GM19467 (cell line): Measurements from ENCODE around the gene GOLGA7B.

Experiments used
- ATAC-seq: cut with Tn5 transposase; IDR thresholded peaks from one replicate; pipeline ENCODE4 v1.9.1; 2021; ENCODE audit warnings: mild to moderate bottlenecking, moderate library complexity; ENCODE audit not compliant: unreplicated experiment

Gene GOLGA7B

DNA sequence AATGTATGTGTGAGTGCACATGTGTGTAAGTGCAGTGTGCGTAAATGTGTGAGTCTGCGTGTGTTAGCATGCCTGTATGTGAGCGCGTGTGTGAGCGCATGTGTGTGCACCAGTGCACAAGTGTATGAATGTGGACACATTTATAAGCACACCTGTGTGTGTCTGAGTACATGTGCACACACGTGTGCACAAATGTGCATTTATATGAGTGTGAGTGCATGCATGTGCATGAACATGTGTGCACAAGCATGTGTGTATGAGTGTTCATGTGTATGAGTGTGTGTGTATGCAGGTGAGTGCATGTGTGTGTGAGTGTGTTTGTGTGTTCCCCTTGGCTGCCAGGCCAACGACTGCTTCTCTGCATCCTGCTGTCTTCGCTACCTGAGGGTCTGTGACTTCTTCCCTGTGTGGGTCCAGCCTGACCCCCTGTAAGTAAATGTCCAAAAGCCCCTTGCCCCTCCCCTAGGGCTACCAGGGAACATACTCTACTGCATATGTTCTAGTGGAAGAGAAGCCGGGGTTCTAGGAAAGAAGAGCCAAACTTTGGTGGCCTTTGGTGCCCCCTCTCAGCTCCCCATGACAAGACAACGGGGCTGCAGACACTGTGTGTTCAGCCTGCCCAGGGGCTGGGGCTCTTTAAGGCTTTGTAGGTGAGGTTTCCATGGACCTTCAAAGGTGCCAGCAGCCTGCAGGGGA lies 17.0 kb downstream of the GOLGA7B start:
- ATAC-seq: no peak

- ATAC-seq: no peak
Observed at GRCh38 chr10:97867220-97867800, 17.7 kb downstream of the GOLGA7B start.

DNA sequence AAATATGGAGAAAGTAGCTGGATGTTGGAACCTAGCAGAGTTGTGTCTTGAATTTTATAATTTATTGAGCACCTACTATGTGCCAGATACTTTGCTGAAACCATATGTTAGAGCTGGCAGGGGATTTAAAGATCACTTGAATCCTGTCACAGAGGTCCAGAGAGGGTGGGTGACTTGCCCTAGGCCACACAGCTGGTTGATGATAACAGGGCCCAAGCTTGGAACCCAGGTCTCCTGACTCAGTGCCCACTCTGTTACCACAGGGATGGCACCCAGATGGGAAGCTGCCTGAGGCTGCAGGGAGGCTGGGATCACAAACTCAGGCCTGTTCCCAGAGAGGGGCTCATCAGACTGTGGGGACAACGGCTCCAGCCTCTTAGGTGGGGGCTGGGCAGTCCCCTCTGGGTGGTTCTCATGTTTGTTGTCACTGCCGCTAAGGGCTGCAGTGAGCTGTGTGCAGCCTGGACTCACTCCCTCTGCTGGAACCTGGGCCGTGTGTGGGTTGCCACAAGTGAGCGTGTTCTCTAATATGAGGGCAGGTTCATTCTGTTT lies 18.6 kb downstream of the GOLGA7B start:
- no peak for ATAC-seq

DNA sequence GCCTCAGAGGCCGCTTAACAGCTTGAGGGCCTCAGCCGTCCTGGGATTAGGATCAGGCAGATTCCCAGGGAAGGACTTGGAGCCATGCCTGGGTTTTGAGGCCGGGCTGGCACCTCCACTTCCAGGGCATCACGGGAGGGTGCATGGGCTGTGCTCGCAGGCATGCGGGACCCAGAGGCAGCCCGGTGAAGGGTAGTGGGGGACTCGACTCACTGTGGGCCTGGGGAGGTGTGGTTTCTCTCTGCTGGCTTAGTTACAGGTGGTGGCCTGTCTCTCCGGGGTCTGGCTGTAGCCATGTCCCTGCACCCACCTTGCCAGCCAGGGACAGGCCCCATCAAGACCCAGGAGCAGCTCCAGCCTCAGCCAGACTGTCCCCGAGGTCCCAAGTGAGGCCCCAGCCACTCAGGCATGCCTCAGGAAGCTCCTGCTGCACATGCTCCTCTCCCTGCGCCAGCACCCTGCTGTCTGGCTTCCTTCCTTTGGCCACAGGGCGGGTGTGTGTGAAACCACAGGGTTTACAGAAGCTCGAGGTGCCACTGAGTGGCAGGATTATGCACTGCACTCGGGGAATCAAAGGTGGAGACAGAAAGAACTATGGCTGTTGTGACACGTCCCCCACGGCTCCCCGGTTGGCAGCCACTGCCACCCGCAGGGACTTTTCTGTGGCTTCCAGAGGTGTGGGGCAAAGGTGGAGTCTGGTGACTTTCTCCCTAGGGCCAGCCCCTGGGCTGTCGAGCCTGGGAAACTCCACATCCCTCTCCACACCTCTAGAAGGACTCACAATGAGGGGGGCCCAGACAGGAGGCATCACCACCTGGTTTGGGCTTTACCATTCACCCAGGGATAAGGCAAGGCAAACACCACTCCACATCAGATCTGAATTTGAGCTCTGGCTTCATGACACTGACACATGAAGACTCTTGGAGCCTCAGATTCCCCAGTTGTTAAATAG lies 19.7 kb downstream of the GOLGA7B start:
- ATAC-seq: peak; percentile 93

GRCh38 chr10:97870990-97871389 lies 21.3 kb downstream of the GOLGA7B start:
- no peak for ATAC-seq

DNA sequence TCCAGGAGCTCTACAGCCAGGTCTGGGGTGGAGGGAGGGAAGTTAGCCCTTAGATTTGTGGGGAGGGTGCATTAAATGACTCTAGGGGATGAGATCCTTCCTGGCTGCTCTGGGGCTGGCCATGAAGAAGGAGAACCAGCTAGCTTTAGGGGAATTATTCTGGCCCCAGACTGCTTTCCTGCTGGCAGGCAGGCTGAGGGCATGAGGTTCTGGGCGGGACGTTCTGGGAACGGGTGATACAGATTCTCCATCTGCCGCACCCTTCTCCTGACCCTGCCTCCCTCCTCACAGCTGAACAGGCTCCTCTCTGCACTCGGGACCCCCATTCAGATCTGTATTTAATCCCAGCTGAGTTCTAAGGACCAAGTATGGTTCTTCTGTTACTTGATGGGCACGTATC lies 23.9 kb downstream of the GOLGA7B start:
- ATAC-seq: no peak

DNA sequence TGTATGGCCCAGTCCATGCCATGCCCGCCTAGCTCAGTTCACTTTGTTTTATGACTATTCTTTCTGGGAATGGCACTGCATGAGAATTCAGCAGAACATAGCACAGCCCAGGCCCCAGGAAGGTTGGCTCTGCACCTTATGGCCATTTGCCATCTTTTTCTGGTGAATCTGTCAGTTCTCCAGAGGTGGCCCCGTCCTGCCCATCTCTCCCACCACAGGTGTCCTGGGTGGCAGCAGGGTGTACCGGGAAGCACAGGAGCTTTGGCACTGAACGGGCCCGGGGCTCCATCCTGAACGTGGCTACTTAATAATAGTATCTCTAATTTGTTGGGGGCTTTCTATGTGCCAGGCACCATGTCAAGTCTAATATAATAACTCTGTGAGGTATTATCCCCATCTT lies 24.7 kb downstream of the GOLGA7B start:
- ATAC-seq: no peak

DNA sequence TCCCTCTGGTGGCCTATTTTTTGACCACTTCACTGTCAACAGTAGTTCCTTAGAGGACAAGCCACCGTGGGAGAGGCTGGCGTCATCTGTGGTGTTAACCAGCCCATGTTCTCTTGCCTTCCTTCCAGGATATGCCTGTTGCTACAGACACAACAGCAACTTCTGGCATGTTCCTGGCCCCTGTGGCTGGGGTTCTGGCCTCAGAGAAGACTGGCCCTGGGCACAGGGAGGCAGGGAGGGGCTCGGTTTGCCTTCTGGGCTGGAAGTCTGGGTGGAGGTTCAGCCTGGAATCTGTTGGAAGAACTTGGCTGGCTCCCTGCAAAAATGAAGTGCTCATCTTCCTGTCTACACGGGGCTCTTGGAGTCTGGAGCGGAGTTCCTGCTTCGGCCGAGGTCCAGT lies 25.7 kb downstream of the GOLGA7B start:
- no peak for ATAC-seq

GRCh38 chr10:97876402-97876801 lies 26.8 kb downstream of the GOLGA7B start:
- ATAC-seq: no peak

DNA sequence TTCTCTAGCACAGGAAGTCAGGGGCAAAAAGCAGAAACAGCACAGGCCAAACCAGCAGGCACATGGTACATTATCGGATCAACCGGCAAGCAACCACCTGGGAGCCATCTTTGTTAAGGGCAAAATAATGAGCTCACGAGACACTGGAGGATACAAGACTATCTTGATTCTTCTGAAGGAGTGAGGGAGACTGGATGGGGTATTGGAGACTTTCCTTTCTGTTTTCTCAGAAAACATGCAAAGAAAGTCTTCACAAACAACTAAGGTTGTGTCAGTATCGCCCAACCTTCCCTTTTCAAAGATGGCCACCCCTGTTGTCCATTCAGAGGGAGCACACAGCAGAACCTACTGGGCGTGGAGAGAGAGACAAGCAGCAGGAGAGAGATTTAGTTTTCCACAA lies 29.6 kb downstream of the GOLGA7B start:
- ATAC-seq: no peak

- ATAC-seq: no peak
Observed at GRCh38 chr10:97880109-97880508, 30.5 kb downstream of the GOLGA7B start.

GRCh38 chr10:97882142-97883091 lies 32.8 kb downstream of the GOLGA7B start:
- ATAC-seq: no peak

- ATAC-seq: no peak
Observed at GRCh38 chr10:97883092-97883485, 33.4 kb downstream of the GOLGA7B start.

GRCh38 chr10:97886286-97886685 lies 36.6 kb downstream of the GOLGA7B start:
- ATAC-seq: no peak

DNA sequence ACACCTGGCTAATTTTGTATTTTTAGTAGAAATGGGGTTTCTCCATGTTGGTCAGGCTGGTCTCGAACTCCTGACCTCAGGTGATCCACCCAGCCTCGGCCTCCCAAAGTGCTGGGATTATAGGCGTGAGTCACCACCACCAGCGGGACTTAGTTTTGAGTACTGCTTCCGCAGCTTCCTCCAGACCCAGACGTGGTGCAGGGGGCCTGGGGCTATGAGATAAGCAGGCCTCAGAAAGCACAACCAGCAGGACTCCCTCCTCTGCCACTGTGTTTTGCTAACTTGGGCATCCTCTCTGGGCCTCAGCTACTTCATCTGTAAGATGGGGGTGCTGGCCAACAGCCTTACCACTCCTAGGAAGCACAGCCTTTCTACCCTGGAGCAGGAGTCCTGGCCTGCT lies 37.8 kb downstream of the GOLGA7B start:
- ATAC-seq: no peak

GRCh38 chr10:97888134-97888533 lies 38.5 kb downstream of the GOLGA7B start:
- no peak for ATAC-seq

- no peak for ATAC-seq
Observed at GRCh38 chr10:97888641-97889262, 39.1 kb downstream of the GOLGA7B start.

DNA sequence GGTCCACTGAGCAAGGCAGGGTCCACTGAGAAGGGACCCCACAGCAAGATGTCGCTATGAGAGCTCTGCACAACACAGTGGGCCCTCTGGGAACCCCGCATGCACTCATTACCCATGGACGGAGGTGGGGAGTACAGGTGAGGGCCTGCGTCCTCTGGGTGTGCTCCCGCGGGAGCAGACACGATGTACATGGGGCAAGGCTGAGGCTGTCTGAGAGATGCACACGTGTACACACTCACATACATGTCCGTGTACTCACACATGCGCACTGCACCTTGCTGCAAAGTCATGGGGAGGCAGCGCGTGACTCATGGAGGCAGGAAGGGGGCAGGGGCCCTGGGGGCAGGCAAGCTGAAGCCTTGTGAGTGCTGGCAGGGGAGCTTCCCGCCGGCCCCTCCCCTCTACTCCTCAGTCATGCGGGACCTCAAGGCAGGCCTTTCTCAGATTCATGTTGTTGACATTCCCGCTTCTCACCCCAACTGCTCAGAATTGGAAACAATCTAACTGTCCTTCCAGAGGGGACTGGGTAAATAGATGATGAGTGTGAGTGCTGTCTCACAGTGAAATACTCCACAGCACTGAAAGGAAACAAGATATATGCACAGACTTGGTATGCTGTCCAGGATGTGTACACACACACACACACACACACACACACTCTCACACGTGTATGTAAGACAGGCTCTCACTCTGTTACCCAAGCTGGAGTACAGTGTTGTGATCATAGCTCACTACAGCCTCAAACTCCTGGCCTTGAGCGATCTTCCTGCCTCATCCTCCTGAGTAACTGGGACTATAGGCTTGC lies 40.0 kb downstream of the GOLGA7B start:
- no peak for ATAC-seq

DNA sequence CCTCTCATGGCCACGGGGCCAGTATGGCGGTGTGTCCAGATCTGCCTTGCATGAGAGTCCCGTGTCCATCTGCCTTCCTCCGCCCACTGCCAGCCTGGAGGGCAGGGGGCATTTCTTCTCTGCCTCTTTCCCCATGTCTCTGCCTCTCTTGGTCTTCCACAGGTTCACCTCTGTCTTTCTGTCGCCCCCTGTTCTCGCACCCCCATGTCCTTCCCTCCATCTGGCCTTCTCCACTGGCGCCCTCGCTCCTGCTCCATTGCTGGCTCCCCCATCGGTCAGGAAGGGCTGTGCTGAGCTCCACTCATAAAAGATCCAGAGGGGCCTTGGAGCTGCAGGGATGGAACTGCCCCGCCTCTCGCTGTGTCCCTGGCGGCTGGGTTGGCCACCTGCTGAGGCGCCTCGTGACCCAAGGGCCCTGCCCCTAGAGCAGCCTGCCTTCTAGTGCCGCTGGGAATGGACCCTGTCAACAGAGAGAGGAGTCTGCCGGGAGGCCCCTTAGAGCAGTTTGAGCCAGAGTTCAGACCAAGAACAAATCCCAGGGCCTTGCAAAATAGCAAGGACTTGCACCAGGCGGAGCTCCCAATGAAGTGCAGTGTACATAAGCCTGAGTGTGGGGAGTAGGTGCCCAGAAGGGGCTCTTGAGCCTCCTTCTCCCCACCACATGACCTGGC lies 42.0 kb downstream of the GOLGA7B start:
- no peak for ATAC-seq
